H1 (cell line): ENCODE results near the gene PSPH. TPM values are rescaled to one million over a fixed set of nuclear protein-coding genes. Genes with fewer than 3 reads are reported as not detected.

Experiments
- CTCF ChIA-PET: fragments of 300-600 bp; sonication (Branson Sonifier 250); formaldehyde crosslinking; loops from one replicate; lab custom pipeline; 2021; ENCODE audit not compliant: partially characterized antibody; lab: Charles Lee
- POLR2A ChIA-PET: fragments of 300-600 bp; sonication (Branson Sonifier 250); formaldehyde crosslinking; loops from one replicate; lab custom pipeline; 2021; ENCODE audit warnings: inconsistent platforms; ENCODE audit not compliant: partially characterized antibody; lab: Charles Lee
- DNase-seq, 2 experiments: peaks; one replicate each; pipeline versions ENCODE4 v3.0.0 to v3.0.0-alpha.2; 2010 to 2022; ENCODE audit warnings: low spot score in 2 of 2, low read depth in 1 of 2, mixed read lengths in 1 of 2
- FAIRE-seq: peaks from 2 replicates; lab custom pipeline; 2011; peaks lifted over from hg19 to GRCh38; lab: Jason Lieb, UNC
- H2AFZ ChIP-seq: 2 replicates; pipeline ENCODE4 v1.8.1; 2012; ENCODE audit warnings: low read length, inconsistent platforms
- H2AK5ac ChIP-seq: 2 replicates; pipeline ENCODE4 v1.6.1; 2013; ENCODE audit warnings: low read depth, low read length
- H2BK120ac ChIP-seq: replicated peaks from 2 replicates; pipeline ENCODE3; 2013; ENCODE audit warnings: low read depth, low read length, inconsistent platforms
- H2BK12ac ChIP-seq: 2 replicates; pipeline ENCODE4 v1.6.1; 2013; ENCODE audit warnings: low read depth, low read length
- H2BK15ac ChIP-seq: 2 replicates; pipeline ENCODE4 v1.6.1; 2013; ENCODE audit warnings: low read length
- H2BK20ac ChIP-seq: 2 replicates; pipeline ENCODE4 v1.6.1; 2013; ENCODE audit warnings: low read length
- H2BK5ac ChIP-seq: 2 replicates; pipeline ENCODE4 v1.6.1; 2013; ENCODE audit warnings: low read depth, low read length
- H3K14ac ChIP-seq: 2 replicates; pipeline ENCODE4 v1.6.1; 2013; ENCODE audit warnings: inconsistent platforms; ENCODE audit not compliant: insufficient read length
- H3K18ac ChIP-seq: 2 replicates; pipeline ENCODE4 v1.6.1; 2013; ENCODE audit warnings: low read length; ENCODE audit errors: extremely low read depth
- H3K23ac ChIP-seq: 2 replicates; pipeline ENCODE4 v1.6.1; 2013; ENCODE audit warnings: inconsistent platforms; ENCODE audit not compliant: insufficient read length
- H3K23me2 ChIP-seq: 2 replicates; pipeline ENCODE4 v1.6.1; 2013; ENCODE audit warnings: low read depth, low read length
- H3K27ac ChIP-seq: 2 replicates; pipeline ENCODE4 v1.6.1; 2011; ENCODE audit warnings: low read depth, low read length, inconsistent platforms
- H3K27me3 ChIP-seq, 4 experiments: replicated peaks in 1 of 4; 1 replicate in 1 of 4; 2 replicates in 3 of 4; pipeline versions ENCODE4 v1.6.1 to v1.8.1; 2011 to 2013; ENCODE audit warnings: low read length in 3 of 4, mild to moderate bottlenecking in 3 of 4, inconsistent platforms in 2 of 4, mixed read lengths in 2 of 4, moderate library complexity in 1 of 4; ENCODE audit not compliant: control insufficient read depth in 3 of 4, insufficient read depth in 3 of 4; ENCODE audit errors: extremely low read depth in 1 of 4
- H3K36me3 ChIP-seq, 4 experiments: 2 replicates each; pipeline versions ENCODE4 v1.6.1 to v1.8.1; 2011 to 2013; ENCODE audit warnings: mild to moderate bottlenecking in 4 of 4, low read length in 3 of 4, moderate library complexity in 2 of 4, control low read depth in 1 of 4, inconsistent platforms in 1 of 4; ENCODE audit not compliant: insufficient read depth in 4 of 4, control insufficient read depth in 2 of 4
- H3K4ac ChIP-seq: replicated peaks from 2 replicates; pipeline ENCODE3; 2013; ENCODE audit warnings: low read length, low read depth, mixed read lengths, inconsistent platforms; ENCODE audit not compliant: insufficient read length
- H3K4me1 ChIP-seq, 4 experiments: replicated peaks in 1 of 4; 1 replicate in 1 of 4; 2 replicates in 3 of 4; pipeline versions ENCODE4 v1.6.1 to v1.8.1; 2011 to 2013; ENCODE audit warnings: low read length in 3 of 4, inconsistent platforms in 2 of 4, mixed read lengths in 1 of 4; ENCODE audit not compliant: insufficient read depth in 4 of 4, control insufficient read depth in 3 of 4
- H3K4me2 ChIP-seq, 2 experiments: 2 replicates each; pipeline versions ENCODE4 v1.6.1 to v1.8.1; 2011 to 2013; ENCODE audit warnings: low read depth in 2 of 2, low read length in 2 of 2, control low read depth in 1 of 2, inconsistent platforms in 1 of 2, mild to moderate bottlenecking in 1 of 2; ENCODE audit not compliant: insufficient read depth in 1 of 2
- H3K4me3 ChIP-seq, 4 experiments: fragments of 200-600, 300-600 bp in 1 of 4; sonication (generic), shearing (Covaris generic), sonication (Bioruptor Twin) in 1 of 4; 2 replicates each; pipeline versions ENCODE4 v1.5.1 to v1.8.1; 2011 to 2016; ENCODE audit warnings: low read length in 4 of 4, low read depth in 3 of 4, control low read depth in 2 of 4, inconsistent platforms in 2 of 4, mild to moderate bottlenecking in 2 of 4, mixed read lengths in 1 of 4, moderate library complexity in 1 of 4; ENCODE audit not compliant: insufficient read depth in 2 of 4; ENCODE audit errors: extremely low read depth in 1 of 4
- H3K56ac ChIP-seq: replicated peaks from 2 replicates; pipeline ENCODE3; 2013; ENCODE audit warnings: low read depth, mild to moderate bottlenecking, mixed read lengths, low read length, inconsistent platforms; ENCODE audit not compliant: insufficient read length
- H3K79me1 ChIP-seq: 2 replicates; pipeline ENCODE4 v1.6.1; 2013; ENCODE audit warnings: low read depth, low read length, control low read depth
- H3K79me2 ChIP-seq, 2 experiments: 2 replicates each; pipeline versions ENCODE4 v1.6.1 to v1.8.1; 2012 to 2013; ENCODE audit warnings: low read length in 2 of 2, mild to moderate bottlenecking in 2 of 2, inconsistent platforms in 1 of 2; ENCODE audit not compliant: insufficient read depth in 2 of 2, control insufficient read depth in 1 of 2
- H3K9ac ChIP-seq, 4 experiments: replicated peaks in 1 of 4; 1 replicate in 1 of 4; 2 replicates in 3 of 4; pipeline versions ENCODE4 v1.6.1 to v1.8.1; 2011 to 2013; ENCODE audit warnings: low read depth in 3 of 4, low read length in 3 of 4, control low read depth in 2 of 4, mild to moderate bottlenecking in 2 of 4, moderate library complexity in 2 of 4, inconsistent platforms in 1 of 4; ENCODE audit errors: extremely low read depth in 1 of 4
- H3K9me3 ChIP-seq, 2 experiments: 2 replicates each; pipeline versions ENCODE4 v1.6.1 to v1.8.1; 2012 to 2013; ENCODE audit warnings: mild to moderate bottlenecking in 2 of 2, moderate library complexity in 2 of 2, control low read depth in 1 of 2, inconsistent platforms in 1 of 2, low read depth in 1 of 2, low read length in 1 of 2, mixed read lengths in 1 of 2; ENCODE audit not compliant: insufficient read depth in 2 of 2
- H4K20me1 ChIP-seq, 2 experiments: replicated peaks in 1 of 2; 2 replicates each; pipeline versions ENCODE3 to v1.8.1; 2011 to 2013; ENCODE audit warnings: inconsistent platforms in 2 of 2, low read length in 2 of 2, mild to moderate bottlenecking in 1 of 2; ENCODE audit not compliant: insufficient read depth in 2 of 2, control insufficient read depth in 1 of 2
- H4K5ac ChIP-seq: 2 replicates; pipeline ENCODE4 v1.6.1; 2013; ENCODE audit warnings: low read length, low read depth, mixed read lengths, inconsistent platforms; ENCODE audit not compliant: insufficient read length
- H4K8ac ChIP-seq: 2 replicates; pipeline ENCODE4 v1.8.0; 2013; ENCODE audit warnings: mild to moderate bottlenecking, moderate library complexity, low read length, inconsistent platforms; ENCODE audit not compliant: insufficient read depth; ENCODE audit errors: extremely low read depth
- H4K91ac ChIP-seq: replicated peaks from 2 replicates; pipeline ENCODE3; 2013; ENCODE audit warnings: low read length, mixed read lengths, inconsistent platforms; ENCODE audit not compliant: insufficient read length
- CHD2 ChIP-seq: IDR thresholded peaks from 2 replicates; pipeline ENCODE4 v1.6.1; 2012; ENCODE audit warnings: low read length, improper control_type of control experiment
- EZH2 ChIP-seq: fragments of 200-600 bp; sonication (generic); IDR thresholded peaks from 2 replicates; pipeline ENCODE4 v1.7.1; 2012; ENCODE audit warnings: low read depth, mild to moderate bottlenecking, moderate library complexity, low read length, inconsistent platforms; ENCODE audit not compliant: severe bottlenecking
- FOSL1 ChIP-seq: IDR thresholded peaks from 2 replicates; pipeline ENCODE4 v1.6.1; 2011; ENCODE audit warnings: mild to moderate bottlenecking, low read depth, low read length, moderate library complexity; ENCODE audit not compliant: insufficient read depth
- TCF12 ChIP-seq: IDR thresholded peaks from 2 replicates; pipeline ENCODE4 v1.6.1; 2011; ENCODE audit warnings: low read depth, mild to moderate bottlenecking, low read length
- YY1 ChIP-seq: IDR thresholded peaks from 2 replicates; pipeline ENCODE4 v1.6.1; 2011; ENCODE audit warnings: low read depth, mild to moderate bottlenecking, low read length
- WGBS, 2 experiments: shearing (Covaris generic) in 1 of 2; methylation state at CpG; one replicate each; pipeline versions ENCODE4 v1.1.6 to v1.1.7; 2013 to 2015; ENCODE audit warnings: low lambda C conversion rate in 2 of 2, mixed read lengths in 2 of 2, inconsistent platforms in 1 of 2, low coverage in 1 of 2, missing lambda C conversion rate in 1 of 2; ENCODE audit not compliant: insufficient replicate concordance in 2 of 2, insufficient coverage in 1 of 2, insufficient read length in 1 of 2; ENCODE audit errors: extremely low coverage in 1 of 2, missing lambda C conversion rate in 1 of 2; 5-methylcytosine and 5-hydroxymethylcytosine counted together
- polyA plus RNA-seq, 7 experiments: library from polyadenylated mRNA; depleted of rRNA in 3 of 7; stranded (reverse) in 5 of 7; unstranded in 2 of 7; fragments of >200 nt in 5 of 7; fragments of 200-250 nt in 2 of 7; gene quantifications; 1 replicate in 5 of 7; 2 replicates in 1 of 7; 4 replicates in 1 of 7; pipeline versions ENCODE4 v1.2.1 to v1.2.3, GENCODE V29; 2011 to 2013; ENCODE audit warnings: missing spikeins in 2 of 7, mixed read lengths in 2 of 7
- total RNA-seq: library from RNA; stranded (reverse); fragmentation: NEBNext Ultra II Directional; extraction: Animal tissue kit (Norgen Biotek cat#: 25700); gene quantifications from 2 replicates; pipeline ENCODE4 v1.2.1, GENCODE V29; 2021
- TF ChIP-seq, protein P1 (sequence below), 3 experiments: IDR thresholded peaks; 1 replicate in 2 of 3; 2 replicates in 1 of 3; pipeline versions ENCODE4 v1.5.1 to v1.6.1; 2011; ENCODE audit warnings: low read length in 3 of 3, mild to moderate bottlenecking in 3 of 3, inconsistent platforms in 2 of 3, low read depth in 1 of 3, moderate library complexity in 1 of 3; ENCODE audit not compliant: insufficient read depth in 1 of 3; ENCODE audit errors: control extremely low read depth in 1 of 3

The PSPH gene
- total and polyA plus RNA-seq, 2 of the 8 experiments (the other 6 are each of a cell fraction or from before 2014, with no cell fraction given), result 31.0 to 64.8 TPM

DNA sequence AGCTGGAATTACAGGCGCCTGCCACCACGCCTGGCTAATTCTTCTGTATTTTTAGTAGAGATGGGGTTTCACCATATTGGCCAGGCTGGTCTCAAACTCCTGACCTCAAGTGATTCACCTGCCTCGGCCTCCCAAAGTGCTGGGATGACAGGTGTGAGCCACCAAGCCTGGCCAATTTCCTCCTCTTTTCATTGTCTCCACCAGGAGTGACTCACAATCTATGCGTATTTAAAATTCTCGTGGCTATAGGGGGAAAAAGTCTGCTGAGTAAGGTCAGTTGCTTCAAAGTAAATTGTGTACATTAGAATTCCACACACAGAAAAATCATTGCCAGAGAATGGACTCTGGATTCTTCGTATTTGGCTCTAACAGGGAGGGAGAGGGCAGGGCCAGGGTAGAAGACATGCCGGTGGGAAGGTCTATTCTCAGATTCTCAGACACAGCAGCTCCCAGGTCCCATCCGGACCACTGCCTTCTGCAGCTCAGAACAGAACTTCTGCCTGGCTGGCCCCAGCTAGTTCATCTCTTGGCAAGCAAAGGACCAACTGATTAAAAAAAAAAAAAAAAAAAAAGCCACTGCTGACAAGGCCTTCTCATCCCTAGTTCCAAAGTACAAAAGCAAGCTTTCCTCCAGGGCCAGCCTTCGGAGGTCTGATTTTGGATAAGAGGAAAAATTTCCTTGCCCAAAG lies 22.2 kb downstream of the PSPH start:
- Histone ChIP-seq H3K4me1 (no peaks in the 10 kb centered on the region), H2AFZ (no peak overlapping the region), H3K4ac (no peak overlapping the region), H3K27ac (no peak overlapping the region), H2AK5ac (no peak overlapping the region), H2BK5ac (no peak overlapping the region), H4K5ac (no peak overlapping the region), H3K14ac (no peak overlapping the region), H2BK20ac (no peak overlapping the region), H3K4me2 (no peak overlapping the region), H3K56ac (no peak overlapping the region), H2BK120ac (no peak overlapping the region), H3K18ac (no peak overlapping the region), H3K23me2 (no peaks in the 10 kb centered on the region), H3K9ac (no peak overlapping the region), H2BK12ac (no peak overlapping the region), H3K79me1 (no peaks in the 10 kb centered on the region; the same call in 1 of the 2 replicates), H3K4me3 (no peak overlapping the region), H4K8ac (no peak overlapping the region), H3K36me3 (peaks cover 2 to 52% (median 22%) of the 10 kb centered on the region in 4 experiments; a peak in 7 of 8 replicates), H3K27me3 (no peaks in the 10 kb centered on the region), H3K9me3 (no peaks in the 10 kb centered on the region), H4K20me1 (peaks cover 1 to 4% of the 10 kb centered on the region in 2 experiments), H4K91ac (no peak overlapping the region), H2BK15ac (no peak overlapping the region), H3K23ac (no peak overlapping the region), H3K79me2 (peaks cover 0 to 31% of the 10 kb centered on the region in 2 experiments; a peak in 2 of 4 replicates)
- TF ChIP-seq FOSL1 (no peak), TCF12 (no peak), CHD2 (no peak), YY1 (no peak), EZH2 (no peak)
- TF ChIP-seq, protein P1, sequence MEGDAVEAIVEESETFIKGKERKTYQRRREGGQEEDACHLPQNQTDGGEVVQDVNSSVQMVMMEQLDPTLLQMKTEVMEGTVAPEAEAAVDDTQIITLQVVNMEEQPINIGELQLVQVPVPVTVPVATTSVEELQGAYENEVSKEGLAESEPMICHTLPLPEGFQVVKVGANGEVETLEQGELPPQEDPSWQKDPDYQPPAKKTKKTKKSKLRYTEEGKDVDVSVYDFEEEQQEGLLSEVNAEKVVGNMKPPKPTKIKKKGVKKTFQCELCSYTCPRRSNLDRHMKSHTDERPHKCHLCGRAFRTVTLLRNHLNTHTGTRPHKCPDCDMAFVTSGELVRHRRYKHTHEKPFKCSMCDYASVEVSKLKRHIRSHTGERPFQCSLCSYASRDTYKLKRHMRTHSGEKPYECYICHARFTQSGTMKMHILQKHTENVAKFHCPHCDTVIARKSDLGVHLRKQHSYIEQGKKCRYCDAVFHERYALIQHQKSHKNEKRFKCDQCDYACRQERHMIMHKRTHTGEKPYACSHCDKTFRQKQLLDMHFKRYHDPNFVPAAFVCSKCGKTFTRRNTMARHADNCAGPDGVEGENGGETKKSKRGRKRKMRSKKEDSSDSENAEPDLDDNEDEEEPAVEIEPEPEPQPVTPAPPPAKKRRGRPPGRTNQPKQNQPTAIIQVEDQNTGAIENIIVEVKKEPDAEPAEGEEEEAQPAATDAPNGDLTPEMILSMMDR (IDR thresholded peaks at IDR 0.05; ENCODE audit: control extremely low read depth in 1 of 3, insufficient read depth in 1 of 3, low read depth in 1 of 3, low read length in 3 of 3), result no peak
- ChIA-PET CTCF (interaction anchor here (1.9 kb wide), 1 partner anchor 45 kb away, joined by 5 read pairs; no protein-coding TSS in a partner anchor), POLR2A (interaction anchor here (0.9 to 40.8 kb wide), 5 partner anchors 10 to 29 kb away, joined by 3 to 869 read pairs (median 5); partner anchors contain the start of genes CCT6A, PSPH and SUMF2)
- no peak for DNase-seq
- no peak for FAIRE-seq
- WGBS, 2 experiments, result 81% methylated on average over 9 of the region's 9 CpGs; no CpG with 5 or more reads in 1 of the 2 experiments
